Measurements from ENCODE around the gene BANK1.
"Not testable (repeated sequence)": the region's sequence is repeated elsewhere in the genome, so short reads cannot be mapped to it uniquely, and the experiment has no call there.

Gene BANK1

DNA sequence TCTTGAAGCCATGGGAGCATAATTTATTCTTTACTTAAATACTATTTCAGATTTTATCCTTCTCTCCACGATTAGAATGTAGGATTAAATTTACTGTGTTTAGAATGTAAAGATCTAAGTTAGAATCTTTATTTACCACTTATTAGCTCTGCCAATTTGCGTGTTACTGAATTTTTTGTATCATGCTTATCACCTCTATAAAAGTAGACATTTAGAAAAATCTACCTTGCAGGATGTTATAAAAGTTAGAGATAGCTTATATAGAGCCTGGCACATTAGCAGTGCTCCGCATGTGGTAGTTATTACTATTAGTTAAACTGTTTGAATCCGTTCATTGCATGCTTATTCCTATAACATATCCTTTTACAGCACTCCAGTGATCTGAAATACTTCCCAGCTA is 97.9 kb downstream of the BANK1 start:
- no peak for DNase-seq

DNA sequence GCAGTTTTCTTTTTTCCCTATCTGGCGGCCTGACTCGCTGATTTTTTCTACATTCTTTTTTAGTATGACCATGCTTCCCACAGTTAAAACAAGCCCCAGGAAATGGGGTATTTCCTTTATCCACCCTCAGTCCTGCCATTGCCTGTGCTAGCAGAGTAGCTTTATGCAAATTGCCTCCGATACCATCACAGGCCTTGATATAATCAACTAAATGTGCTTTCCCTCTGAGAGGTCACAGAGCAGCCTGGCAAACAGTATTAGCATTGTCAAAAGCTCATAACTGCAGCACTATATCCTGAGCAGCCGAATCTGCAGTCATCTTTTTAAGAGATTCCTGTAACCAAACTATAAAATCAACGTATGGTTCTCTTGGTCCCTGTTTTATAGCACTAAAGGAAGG is 115.0 kb downstream of the BANK1 start:
- not testable (repeated sequence) for DNase-seq

DNA sequence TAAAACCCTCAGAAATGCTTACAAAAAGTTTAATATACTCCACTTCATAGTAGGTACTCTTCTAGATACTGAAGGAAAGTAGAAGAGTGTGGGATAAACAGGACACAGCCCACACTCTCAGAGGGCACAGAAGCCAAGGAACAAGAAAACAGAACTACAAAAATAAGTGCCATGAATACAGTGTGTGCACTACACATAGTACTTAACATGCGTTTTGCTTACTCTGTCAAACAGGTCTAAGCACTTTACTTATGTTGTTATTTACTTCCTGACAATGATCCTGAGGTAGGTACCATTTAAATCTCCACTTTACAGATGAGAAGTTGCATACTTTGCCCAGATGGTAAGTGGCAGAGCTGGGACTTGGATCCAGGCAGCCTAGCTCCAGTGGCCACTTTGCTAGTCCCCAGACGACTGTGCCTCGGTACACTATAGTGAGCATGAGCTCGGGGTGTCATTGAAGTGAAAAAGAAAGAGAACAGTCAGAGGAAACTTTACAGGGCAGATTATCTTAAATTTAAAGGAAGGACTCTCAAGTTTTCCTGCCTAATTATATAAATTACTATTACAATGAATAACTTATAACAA is 120.3 kb downstream of the BANK1 start:
- DNase-seq, result no peak

DNA sequence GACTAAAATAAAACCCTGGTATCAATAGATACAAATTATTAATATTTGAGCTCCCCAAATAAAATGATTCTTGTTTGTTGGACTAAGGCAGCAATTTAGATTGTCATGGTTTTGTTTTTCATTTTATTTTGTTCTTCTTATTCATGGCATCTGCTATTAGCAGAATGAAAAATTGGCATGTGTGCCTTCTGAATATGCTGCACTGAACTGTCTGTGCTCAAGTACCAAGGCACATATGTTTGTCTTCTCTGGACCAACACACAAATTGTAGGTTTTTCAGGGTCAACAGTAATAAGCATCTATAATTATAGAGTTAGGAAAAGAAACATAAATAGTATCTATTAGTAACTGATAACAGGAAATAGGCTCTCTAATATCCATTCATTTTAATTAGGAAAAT is 121.1 kb downstream of the BANK1 start:
- no peak for DNase-seq

DNA sequence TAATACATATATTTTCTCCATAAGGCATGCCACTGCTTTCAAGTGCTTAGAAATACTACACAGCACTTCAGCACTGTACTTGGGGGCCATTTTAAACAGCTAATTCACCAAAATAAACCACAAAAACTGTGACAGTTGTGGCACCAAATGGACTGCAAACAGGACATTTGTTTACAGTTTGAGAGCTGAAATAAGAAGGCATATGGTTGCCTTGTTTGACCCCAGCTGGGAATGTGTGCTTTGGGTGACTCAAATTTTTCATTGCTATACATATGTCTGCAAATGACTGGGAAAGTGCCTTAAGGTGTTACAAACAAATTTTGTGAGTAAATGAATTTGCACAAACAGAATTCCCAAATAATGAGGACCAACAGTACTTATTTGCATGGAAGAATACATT is 124.2 kb downstream of the BANK1 start:
- DNase-seq, result no peak

DNA sequence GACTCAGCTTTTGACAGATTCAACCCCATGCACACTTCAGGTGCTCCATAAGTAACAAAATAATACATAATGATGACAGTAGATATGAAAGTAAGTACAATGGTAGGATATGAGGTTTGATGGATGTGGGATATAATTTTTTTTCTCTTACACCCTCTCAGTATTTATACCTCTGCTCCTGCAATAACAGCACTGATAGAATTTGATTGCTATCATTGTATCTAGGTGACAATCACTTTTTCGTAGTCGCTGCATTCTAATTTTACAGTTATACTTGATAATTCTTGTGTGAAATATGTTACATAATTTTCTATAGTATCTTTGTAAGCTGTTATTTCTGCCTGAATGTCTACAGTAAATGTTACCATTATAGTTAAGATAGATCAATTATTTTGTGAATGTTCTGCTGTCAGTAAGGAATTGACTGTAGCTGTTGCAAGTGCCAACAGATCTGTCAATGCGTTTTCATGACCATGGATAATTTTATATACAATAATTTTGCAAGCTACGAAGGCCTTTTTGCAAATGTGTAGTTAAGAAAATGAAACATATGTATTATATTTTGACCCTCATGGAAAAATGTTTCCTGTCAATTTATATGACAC is 128.9 kb downstream of the BANK1 start:
- no peak for DNase-seq

DNA sequence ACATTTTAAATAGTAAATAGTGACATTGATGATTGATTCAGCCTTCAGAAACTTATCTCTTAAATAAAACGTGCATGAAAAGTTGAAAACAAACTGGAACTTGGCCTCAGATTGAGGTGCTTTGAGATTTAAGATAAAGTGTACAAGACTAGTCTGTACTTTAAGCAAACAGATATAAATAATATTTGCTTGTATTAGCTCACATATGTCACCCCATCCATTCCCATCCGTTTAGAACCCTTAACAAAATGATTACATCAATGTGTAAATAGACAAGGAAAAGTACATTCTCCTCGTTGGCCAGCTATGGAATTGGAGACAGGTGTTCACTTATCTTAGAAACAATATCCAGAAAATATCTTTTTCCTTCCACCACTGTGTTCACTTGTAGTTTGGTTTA is 130.8 kb downstream of the BANK1 start:
- DNase-seq, result no peak

DNA sequence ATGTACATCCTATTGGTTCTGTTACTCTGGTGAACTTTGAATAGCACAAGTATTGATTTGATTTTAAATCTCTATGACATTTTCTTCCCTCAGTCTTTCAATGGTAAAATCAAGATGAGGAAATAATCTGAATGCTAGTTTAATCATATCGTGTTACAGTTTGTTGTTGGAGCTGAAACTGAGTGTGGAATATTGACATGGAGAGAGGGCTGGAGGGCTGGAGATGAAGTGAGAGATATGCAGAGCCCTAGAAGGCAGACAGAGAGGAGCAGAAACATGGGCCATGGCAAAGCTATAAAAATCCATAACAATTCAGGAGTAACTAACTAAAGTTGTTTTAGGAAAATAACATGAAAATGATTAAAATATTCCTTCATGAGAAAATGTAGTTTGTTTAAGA is 141.1 kb downstream of the BANK1 start:
- no peak for DNase-seq

DNA sequence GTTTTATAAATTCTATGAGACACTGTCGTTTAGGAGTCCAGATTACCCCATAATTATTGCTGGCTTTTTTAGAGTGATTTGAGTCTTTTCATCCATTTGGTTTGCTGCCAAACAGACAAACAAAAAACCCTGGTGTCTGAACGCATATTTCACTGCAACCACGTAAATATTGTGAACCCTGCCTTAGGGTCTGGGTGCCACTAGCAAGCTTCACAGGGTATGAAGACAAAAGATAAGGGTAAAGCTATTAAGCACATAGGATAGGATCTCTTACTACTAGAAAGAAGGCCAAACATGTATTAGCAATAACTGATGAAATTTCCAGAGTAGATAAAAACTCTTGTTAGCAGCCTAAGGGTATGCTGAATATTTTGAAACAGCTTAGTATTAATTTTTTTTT is 143.3 kb downstream of the BANK1 start:
- no peak for DNase-seq

DNA sequence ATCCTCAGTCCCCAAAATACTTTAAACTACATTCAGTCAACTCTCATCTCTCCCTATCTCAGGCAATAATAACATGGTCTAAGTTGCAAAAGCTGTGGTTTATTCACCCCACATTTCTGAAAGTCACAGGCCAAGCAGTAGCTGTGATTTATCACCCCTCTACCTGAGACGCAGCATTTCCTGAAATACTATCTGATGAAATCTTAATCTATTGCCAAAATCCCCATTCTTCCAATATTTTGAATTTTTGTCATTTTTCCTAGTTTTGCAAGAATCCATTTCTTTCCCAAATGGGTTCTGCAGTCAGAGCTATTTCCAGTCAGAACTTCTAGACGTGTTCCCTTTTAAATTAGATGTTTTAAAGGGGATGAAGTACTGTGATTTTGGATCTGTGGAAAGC is 148.3 kb downstream of the BANK1 start:
- DNase-seq, result no peak

DNA sequence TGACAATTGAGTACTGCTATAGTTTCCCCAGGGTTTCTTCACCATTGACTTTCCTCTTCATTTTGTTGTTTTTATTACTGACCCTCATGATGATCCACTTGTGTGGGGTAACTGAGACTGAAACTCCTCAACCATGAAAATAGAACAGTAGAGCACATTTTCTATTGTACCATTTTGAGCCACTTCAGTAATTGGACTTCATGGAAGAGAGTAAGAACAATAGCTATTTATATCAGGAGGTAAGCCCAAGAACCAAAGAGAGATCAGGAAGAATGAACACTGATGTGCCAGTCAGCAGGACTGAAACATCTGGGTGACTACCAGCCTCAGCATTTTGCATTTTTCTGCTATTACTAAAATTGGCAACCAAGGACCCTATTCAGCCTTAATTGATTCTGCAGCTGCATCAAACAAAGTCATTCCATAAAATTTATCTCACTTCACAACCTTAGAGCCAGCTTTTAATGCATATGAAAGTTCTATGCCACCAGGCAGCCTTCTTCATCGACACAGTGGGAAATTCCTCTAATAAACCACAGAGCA is 151.4 kb downstream of the BANK1 start:
- no peak for DNase-seq

DNA sequence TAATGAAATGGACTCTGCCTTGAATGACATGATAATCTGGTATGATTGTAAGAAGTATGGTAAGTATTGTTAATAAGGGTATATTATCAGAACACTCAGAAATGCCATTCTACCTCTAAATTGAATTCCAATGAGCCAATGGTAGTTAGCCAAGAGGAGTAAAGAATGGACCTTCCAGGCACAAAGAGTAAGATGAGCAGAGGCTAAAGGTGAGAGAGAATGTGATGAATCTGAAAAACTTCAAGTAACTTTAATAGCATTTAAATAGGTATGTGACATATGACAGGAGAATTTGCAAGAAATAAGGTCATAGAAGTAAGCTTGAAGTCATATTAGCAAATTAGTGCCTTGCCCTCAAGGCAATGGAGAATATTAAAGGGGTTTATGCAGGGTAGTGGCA is 152.4 kb downstream of the BANK1 start:
- DNase-seq, result no peak

DNA sequence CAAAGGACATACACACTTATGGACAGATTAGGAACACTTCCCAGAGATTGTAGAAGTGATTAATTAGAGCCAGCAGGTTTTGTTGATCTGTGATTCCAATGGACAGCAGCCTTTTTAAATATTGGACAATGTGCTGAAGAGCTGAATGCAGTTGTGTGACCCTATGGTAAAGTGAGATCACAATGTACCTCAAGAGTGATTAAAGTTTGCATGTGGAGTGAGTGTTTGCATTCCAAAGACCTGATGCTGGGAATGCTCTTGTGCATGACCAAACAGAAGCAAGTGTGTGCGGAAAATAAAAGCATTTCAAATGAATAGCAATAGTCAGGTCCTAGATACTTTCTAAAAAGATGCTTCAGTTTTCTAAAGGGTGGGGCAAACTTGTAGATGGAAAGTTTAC is 154.1 kb downstream of the BANK1 start:
- DNase-seq, result no peak

DNA sequence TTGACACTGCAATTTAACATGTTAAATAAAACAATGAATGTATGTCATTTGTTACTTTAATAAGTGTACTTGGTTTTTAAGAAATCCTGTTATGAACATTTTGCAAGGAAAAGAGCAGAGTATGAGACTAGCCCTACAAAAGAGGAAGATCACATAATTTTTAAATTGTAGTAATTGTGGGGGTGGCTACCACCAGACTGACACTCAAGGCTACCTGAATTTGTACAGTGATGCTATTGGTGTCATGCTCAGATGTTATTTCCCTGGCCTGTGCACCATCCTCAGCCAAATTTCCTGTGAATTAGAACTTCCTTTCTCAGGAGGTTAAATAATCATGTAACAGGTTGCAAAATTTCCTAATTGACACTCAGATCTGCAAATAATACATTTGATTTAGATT is 157.5 kb downstream of the BANK1 start:
- no peak for DNase-seq

DNA sequence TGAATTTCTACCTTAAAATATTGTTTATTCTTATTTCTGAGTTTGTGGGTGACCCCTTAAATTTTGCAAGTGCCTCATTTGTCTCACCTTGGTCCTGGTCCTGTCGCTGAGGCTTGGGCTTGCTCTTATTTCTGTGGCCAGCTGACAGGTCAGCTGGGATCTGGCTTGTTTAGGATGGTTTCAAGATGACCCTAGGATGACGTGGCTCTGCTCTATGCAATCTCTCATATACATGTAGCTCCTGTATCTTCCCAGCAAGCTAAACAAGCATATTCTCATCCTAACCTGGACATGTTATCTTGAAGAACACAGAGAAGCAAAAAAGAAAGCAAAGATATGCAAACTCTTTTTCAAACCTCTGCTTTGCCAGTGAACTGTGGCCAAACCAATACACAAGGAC is 158.4 kb downstream of the BANK1 start:
- no peak for DNase-seq

DNA sequence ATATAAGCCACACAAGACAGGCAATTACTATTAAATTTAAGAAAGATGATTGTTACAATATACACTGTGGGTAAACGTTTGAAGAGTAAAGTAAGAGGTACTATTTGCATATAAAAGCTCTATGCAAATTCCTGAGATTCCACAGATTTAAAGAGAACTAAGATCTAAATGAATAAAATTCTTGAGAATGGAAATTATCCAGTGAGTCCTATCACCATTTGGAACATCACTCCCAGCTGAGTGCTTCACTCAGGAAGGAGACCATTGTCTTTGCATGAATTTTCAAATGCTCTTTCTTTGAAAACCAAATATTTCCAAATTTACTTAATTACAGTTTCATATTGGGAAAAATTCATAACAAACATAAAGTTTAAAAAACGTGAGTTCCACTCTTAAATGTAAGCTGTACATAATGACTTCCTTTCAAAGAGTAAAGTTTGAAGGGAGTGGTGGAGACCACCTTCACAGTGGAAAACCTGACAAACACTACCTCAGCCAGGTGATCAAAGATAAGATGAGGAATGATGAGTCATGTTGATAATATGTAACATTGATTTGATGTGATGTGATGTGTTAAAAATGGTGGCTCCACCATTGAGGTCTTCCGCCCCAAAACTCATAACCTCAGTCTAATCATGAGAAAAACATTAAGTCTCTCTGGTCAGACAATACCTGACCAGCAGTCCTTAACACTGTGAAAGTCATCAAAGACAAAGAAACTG is 159.9 kb downstream of the BANK1 start:
- DNase-seq, result no peak

DNA sequence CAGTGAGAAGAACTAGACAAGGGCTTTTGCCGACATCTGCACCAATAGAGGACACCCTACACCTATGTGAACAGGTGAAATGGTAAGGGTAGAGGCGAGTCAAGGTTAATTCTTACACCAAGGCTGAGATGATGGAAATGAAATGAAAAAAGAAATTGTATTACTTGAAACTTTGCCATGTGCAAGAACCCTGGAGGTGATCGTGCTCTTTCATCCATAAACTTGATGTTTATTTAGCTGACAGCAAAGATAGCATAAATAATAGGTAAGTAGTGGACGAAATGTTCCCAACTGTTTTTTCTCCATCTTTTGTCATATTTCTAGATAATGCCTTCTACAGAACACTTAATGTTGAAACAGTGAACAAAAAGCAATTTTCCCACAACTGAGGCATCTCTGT is 162.5 kb downstream of the BANK1 start:
- DNase-seq, result no peak

DNA sequence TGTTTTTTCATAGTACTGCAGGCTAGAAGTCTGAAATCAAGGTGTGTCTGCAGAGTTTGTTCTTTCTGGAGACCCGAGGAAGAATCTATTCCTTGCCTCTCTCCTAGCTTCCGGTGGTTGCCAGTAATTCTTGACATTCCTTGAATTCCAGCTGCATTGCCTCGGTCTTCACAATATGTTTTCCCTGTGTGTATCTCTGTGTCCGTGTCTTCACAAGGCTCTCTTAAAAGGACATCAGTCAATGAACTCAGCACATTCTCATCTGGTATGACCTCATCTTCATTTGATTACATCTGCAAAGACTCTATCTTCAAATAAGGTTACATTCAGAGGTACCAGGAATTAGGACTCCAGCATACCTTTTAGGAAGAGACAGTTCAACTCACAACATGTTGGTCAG is 163.4 kb downstream of the BANK1 start:
- DNase-seq, result no peak

DNA sequence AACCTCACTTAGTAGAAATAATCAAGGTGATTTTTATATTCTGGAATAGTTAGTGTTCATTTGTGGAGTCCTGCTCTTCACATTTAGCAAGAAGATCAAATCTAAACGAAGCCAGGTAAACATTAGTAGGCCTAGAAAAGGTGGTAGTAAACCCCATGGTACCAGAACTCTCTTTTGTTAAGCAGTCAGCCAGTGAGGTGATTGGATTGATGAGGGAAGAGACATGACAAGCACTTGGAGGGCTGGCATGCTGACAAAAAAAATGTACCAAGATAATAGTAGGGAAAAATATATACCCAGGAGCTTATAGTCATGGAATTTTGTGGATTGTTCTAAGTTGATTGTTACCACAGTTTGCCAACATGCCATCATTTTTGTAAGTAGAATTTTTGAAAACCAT is 163.8 kb downstream of the BANK1 start:
- no peak for DNase-seq

DNA sequence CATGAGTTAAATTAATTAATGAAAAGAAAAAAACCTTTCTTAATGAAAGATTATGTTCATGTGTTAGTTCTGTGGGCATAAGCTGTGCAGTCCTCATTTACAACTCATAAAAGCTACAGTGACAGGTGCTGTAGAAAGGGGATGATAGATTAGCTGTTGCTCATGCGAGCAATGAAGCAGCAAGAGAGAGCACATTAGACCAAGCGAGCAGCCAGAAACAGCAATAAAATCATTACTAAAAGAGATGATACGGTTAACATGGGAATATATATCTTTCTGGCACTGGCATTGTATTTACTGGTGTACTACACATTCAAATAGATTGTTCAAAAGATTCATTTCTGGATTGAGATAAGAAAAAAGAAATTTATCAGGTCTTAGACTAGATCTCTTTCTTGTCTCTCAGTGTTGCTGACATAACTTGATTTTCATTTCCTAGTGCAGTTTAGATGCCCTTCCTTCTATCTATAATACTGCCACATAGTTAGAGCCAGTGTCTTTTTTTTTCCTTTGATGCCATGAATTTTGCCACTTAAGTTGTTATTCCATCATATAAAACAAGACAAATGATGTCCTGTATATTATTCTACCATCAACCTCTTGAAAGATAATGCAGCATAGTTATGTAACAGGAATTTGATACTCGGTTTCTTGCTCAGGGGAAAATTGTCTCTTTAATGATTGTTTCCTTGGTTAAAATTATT is 164.6 kb downstream of the BANK1 start:
- no peak for DNase-seq

DNA sequence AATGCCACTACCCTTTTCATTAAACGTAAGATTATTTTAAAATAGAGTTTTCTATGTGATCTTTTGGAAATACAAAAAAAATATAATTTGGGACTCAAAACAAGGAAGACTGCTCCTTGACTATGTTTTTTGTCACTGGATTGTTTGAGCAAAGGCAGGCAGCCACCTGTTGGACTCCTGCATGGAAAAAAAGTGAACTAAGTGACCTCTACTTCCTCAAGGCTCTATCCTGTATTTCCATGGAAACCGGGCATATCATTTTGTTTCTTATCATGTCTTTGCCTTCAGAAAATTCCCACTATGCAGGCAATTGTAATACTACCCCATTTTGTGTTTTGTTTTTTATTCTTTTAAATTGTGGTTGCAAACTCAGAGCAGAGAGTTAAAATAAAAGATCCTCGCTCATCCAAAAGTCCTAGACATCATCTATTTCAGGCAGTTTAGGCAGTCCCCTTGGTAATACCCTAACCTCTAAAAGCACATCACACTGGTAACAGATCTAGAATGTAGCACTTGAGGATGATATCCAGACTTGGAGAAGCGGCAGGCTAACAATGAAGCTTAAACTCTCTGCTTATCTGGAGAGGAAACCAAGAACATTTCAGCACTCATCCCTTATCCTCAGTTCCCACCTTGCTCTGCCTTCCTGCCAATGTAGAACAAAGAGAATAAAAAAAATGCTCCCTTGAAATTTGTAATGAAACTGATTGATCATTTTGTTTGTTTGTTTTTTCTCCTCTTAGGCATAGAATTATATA is 165.7 kb downstream of the BANK1 start:
- DNase-seq, result no peak

DNA sequence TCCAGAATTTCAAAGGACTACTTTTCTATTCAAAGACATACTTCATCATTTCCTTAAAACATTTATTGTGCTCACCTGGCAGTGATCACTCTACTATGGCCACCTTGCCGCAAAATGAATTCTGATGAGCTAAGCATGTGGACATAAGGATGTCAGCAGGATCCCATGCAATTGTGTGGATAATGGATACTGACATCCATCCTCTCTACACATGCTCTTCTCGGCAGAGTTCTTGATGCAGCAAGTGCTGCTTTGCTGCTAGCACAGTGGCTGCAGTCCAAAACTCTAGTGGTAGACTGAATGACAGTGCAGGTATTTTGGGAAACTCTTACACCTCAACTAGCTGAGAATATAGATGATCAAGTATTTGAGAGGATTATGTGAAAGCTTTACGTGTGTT is 168.0 kb downstream of the BANK1 start:
- no peak for DNase-seq

DNA sequence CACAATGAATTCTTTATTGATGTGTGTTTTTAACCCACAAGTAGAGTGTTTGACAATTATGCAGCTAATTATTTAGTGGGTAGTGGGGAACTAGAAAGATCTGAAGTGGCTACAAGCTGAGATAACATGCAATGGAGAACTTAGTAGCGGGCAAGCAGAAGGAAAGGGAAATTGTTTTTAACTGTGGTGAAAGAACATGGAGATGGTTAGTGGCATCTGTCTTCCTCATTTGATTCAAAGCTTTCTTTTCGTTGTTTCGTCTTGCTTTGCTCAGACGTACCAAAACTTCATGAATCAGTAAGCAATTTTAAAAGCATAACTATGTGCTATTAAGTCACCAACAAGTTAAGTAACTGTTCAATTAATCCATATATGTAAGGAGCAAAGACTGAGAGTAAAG is 169.9 kb downstream of the BANK1 start:
- no peak for DNase-seq
